Activated naive CD4-positive, alpha-beta T cell treated with anti-CD3 and anti-CD28 coated beads for 36 hours (primary cell): ENCODE results near the gene ALDH7A1. TPM values are rescaled to one million over a fixed set of nuclear protein-coding genes. Genes with fewer than 3 reads are reported as not detected.
"Not testable (repeated sequence)": the region's sequence is repeated elsewhere in the genome, so short reads cannot be mapped to it uniquely, and the experiment has no call there.

Experiments
- CTCF ChIA-PET: fragments of 350-600 bp; sonication (Branson Sonifier 250); formaldehyde crosslinking; loops from one replicate; lab custom pipeline; 2021; ENCODE audit warnings: antibody characterized with exemption; lab: Charles Lee
- DNase-seq: peaks from one replicate; pipeline ENCODE4 v3.0.0-alpha.2; 2020
- H3K27ac Mint-ChIP-seq: one replicate; pipeline ENCODE4 v1.8.0; 2021; ENCODE audit warnings: mild to moderate bottlenecking, mixed read lengths
- H3K27me3 Mint-ChIP-seq: one replicate; pipeline ENCODE4 v1.8.0; 2021; ENCODE audit warnings: low read depth, mixed read lengths
- H3K36me3 Mint-ChIP-seq: one replicate; pipeline ENCODE4 v1.8.0; 2021; ENCODE audit warnings: low read depth, mixed read lengths
- H3K4me1 Mint-ChIP-seq: one replicate; pipeline ENCODE4 v1.8.0; 2021; ENCODE audit warnings: low read depth, mixed read lengths
- H3K4me3 Mint-ChIP-seq: one replicate; pipeline ENCODE4 v1.8.0; 2021; ENCODE audit warnings: mild to moderate bottlenecking, moderate library complexity, mixed read lengths
- H3K9me3 Mint-ChIP-seq: one replicate; pipeline ENCODE4 v1.8.0; 2021; ENCODE audit warnings: mixed read lengths
- intact Hi-C: fragments of 100-400 bp; cut with micrococcal nuclease; formaldehyde crosslinking; loops from one replicate; pipeline ENCODE4 v1.15.1; 2023
- total RNA-seq, 2 experiments: library from RNA; stranded (reverse); gene quantifications; one replicate each; pipeline ENCODE4 v1.2.3, GENCODE V29; 2021

Gene ALDH7A1
- total RNA-seq, 2 experiments from 2014 or later = 10.3 to 11.3 TPM

DNA sequence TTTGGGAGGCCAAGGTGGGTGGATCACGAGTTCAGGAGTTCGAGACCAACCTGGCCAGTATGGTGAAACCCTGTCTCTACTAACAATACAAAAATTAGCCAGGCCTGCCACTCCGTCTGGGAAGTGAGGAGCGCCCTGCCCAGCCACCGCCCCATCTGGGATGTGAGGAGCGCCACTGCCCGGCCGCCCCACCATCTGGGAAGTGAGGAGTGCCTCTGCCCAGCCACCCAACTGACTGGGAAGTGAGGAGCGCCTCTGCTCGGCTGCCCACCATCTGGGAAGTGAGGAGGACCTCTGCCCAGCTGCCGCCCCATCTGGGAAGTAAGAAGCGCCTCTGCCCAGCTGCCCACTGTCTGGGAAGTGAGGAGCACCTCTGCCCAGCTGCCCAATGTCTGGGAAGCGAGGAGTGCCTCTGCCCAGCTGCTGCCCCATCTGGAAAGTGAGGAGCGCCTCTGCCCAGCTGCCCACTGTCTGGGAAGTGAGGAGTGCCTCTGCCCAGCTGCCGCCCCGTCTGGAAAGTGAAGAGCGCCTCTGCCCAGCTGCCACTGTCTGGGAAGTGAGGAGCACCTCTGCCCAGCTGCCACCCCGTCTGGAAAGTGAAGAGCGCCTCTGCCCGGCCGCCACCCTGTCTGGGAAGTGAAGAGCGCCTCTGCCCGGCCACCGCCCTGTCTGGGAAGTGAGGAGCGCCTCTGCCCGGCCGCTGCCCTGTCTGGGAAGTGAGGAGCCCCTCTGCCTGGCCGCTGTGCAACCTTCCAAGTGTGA is 5.3 kb downstream of the ALDH7A1 start:
- CTCF ChIA-PET = no interaction called here
- Mint-ChIP-seq H3K36me3 (no peaks in the 10 kb centered on the region), H3K9me3 (no peaks in the 10 kb centered on the region), H3K4me1 (peaks cover 5% of the 10 kb centered on the region), H3K27ac (no peak overlapping the region), H3K4me3 (no peak overlapping the region), H3K27me3 (peaks cover 6% of the 10 kb centered on the region)
- DNase-seq = no peak
- intact Hi-C loops = no loop called here

DNA sequence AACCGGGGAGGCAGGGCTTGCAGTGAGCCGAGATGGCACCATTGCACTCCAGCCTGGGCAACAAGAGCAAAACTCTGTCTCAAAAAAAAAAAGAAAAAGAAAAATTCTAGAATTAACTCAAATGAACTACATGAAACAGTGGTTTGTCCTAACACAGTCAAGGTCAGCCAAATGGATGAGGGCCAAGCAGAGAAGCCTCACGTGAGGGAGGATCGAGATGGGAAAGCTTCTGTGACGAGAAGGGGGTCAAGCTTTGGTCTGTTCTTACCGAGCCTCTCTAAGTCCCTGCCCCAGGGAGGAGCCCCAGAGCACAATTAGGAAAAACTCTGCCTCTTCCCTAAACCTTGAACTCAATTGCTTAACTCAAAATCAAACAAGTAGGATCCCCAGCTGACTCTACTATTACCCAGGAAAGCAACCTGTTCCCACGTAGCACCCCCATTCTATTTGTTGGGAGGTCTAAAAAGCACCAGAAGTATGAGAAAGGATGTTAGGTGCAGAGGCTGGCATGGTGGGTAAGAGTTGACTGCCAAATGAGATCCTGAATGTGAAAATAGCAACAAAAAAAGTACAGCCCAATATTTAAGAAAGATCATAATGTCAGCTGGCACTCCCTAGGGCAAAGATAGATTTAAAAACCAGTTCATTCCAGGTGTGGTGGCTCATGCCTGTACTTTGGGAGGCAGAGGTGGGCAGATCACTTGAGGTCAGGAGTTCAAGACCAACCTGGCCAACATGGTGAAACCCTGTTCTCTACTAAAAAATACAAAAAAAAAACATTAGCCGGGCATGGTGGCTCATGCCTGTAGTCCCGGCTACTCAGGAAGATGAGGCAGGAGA is 7.2 kb downstream of the ALDH7A1 start:
- no peaks in the 10 kb centered on the region for H3K36me3 Mint-ChIP-seq
- H3K4me1 Mint-ChIP-seq = no peaks in the 10 kb centered on the region
- H3K4me3 Mint-ChIP-seq = no peak overlapping the region
- H3K27me3 Mint-ChIP-seq = no peaks in the 10 kb centered on the region
- CTCF ChIA-PET = no interaction called here
- no peak for DNase-seq
- no peaks in the 10 kb centered on the region for H3K9me3 Mint-ChIP-seq
- no peak overlapping the region for H3K27ac Mint-ChIP-seq
- intact Hi-C loops = no loop called here

DNA sequence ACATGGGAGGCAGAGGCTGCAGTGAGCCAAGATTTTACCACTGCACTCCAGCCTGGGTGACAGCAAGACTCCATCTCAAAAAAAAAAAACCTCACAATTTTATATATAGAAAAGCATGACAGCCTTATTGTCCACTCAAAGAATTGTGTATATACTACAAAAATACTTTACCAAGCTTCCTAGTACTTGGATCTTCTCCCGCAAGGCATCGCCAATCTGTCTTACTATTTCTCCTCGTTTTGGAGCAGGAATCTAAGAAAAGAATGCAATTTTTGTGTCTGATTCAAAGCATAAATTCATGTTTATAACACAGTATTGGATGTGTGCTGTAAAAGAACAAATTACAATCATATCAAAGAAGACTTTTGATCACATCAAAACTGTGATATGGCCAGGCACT is 11.3 kb downstream of the ALDH7A1 start:
- CTCF ChIA-PET = interaction anchor here (0.9 kb wide), 1 partner anchor 11 kb away, joined by 3 read pairs; the partner anchor contains the start of gene ALDH7A1
- H3K9me3 Mint-ChIP-seq = no peaks in the 10 kb centered on the region
- H3K36me3 Mint-ChIP-seq = no peaks in the 10 kb centered on the region
- no peak for DNase-seq
- intact Hi-C loops = no loop called here
- H3K27ac Mint-ChIP-seq = no peak overlapping the region
- H3K27me3 Mint-ChIP-seq = no peaks in the 10 kb centered on the region
- no peaks in the 10 kb centered on the region for H3K4me1 Mint-ChIP-seq
- no peak overlapping the region for H3K4me3 Mint-ChIP-seq

DNA sequence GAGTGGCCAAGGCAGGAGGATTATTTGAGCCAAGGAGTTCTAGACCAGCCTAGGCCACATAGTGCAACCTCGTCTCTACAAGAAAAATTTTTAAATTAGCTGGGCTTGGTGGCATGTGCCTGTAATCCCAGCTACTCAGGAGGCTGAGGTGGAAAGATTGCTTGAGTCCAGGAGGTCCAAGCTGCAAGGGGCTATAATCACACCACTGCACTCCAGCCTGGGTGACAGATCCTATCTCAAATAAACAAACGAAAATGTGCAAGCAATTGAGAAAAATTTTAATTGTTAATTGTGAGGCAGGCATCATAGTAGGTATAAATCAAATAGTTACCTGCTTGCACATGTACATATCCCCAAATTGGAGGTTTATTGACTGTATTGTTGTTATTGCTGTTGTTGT is 15.3 kb downstream of the ALDH7A1 start:
- no peaks in the 10 kb centered on the region for H3K27me3 Mint-ChIP-seq
- CTCF ChIA-PET = no interaction called here
- no peaks in the 10 kb centered on the region for H3K36me3 Mint-ChIP-seq
- H3K4me1 Mint-ChIP-seq = no peaks in the 10 kb centered on the region
- H3K27ac Mint-ChIP-seq = no peak overlapping the region
- intact Hi-C loops = no loop called here
- H3K9me3 Mint-ChIP-seq = no peaks in the 10 kb centered on the region
- no peak overlapping the region for H3K4me3 Mint-ChIP-seq
- DNase-seq = no peak

DNA sequence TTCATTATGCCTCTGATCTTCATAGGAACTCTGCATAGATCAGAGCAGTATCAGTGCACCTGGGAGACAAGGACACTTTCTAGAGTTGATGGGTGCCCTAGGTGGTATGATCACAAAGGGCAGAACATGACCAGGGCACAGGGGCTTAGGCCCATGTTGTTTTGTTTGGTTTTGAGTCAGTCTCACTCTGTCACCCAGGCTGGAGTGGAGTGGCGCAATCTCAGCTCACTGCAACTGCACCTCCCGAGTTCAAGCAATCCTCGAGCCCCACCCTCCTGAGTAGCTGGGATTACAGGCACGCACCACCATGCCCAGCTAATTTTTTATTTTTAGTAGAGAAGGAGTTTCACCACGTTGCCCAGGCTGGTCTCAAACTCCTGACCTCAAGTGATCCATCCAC is 17.6 kb downstream of the ALDH7A1 start:
- no peak for DNase-seq
- intact Hi-C loops = no loop called here
- no peaks in the 10 kb centered on the region for H3K4me1 Mint-ChIP-seq
- H3K27me3 Mint-ChIP-seq = no peaks in the 10 kb centered on the region
- no peak overlapping the region for H3K4me3 Mint-ChIP-seq
- CTCF ChIA-PET = no interaction called here
- no peaks in the 10 kb centered on the region for H3K9me3 Mint-ChIP-seq
- no peak overlapping the region for H3K27ac Mint-ChIP-seq
- H3K36me3 Mint-ChIP-seq = no peaks in the 10 kb centered on the region

DNA sequence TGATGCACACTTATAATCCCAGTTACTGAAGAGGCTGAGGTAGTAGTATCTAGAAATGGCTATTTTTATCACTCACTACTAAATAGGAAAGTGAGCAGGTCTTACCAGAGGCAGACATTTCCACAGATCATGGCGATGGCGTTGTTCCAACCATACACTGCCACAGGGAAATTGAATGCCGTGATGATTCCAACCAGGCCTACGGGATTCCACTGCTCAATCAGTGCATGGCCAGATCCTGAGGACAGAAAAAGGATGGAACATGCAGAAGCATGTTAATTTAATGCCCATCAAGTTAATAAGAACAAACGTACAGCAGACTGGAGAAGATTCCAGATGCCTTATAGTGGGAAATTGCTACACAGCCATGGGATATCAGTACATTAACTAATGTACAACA is 18.0 kb downstream of the ALDH7A1 start:
- H3K4me1 Mint-ChIP-seq = no peaks in the 10 kb centered on the region
- DNase-seq = no peak
- H3K36me3 Mint-ChIP-seq = no peaks in the 10 kb centered on the region
- no peaks in the 10 kb centered on the region for H3K9me3 Mint-ChIP-seq
- no peak overlapping the region for H3K27ac Mint-ChIP-seq
- H3K4me3 Mint-ChIP-seq = no peak overlapping the region
- intact Hi-C loops = no loop called here
- CTCF ChIA-PET = no interaction called here
- H3K27me3 Mint-ChIP-seq = no peaks in the 10 kb centered on the region

DNA sequence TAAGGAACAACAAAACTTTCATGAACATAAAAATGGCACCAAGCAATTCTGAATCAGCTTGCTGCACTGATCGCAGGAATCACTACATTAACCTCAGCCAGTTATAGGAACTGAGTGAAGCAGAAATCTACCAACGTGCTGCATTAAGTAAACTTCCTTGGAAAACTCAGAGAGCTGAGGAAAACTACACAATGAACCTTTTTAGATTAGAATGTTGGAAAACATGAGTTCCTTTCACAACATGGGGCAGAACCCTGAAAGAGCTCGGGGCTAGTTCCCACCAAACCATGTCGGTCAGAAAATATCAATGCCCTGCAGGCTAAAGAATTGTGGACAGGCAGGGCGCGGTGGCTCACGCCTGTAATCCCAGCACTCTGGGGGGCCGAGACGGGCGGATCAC is 19.4 kb downstream of the ALDH7A1 start:
- CTCF ChIA-PET = interaction anchor here (1.1 kb wide), 1 partner anchor 225 kb away, joined by 4 read pairs; no protein-coding TSS in a partner anchor
- no peaks in the 10 kb centered on the region for H3K4me1 Mint-ChIP-seq
- H3K27ac Mint-ChIP-seq = no peak overlapping the region
- no peak overlapping the region for H3K4me3 Mint-ChIP-seq
- intact Hi-C loops = no loop called here
- no peak for DNase-seq
- no peaks in the 10 kb centered on the region for H3K36me3 Mint-ChIP-seq
- H3K27me3 Mint-ChIP-seq = no peaks in the 10 kb centered on the region
- H3K9me3 Mint-ChIP-seq = no peaks in the 10 kb centered on the region

DNA sequence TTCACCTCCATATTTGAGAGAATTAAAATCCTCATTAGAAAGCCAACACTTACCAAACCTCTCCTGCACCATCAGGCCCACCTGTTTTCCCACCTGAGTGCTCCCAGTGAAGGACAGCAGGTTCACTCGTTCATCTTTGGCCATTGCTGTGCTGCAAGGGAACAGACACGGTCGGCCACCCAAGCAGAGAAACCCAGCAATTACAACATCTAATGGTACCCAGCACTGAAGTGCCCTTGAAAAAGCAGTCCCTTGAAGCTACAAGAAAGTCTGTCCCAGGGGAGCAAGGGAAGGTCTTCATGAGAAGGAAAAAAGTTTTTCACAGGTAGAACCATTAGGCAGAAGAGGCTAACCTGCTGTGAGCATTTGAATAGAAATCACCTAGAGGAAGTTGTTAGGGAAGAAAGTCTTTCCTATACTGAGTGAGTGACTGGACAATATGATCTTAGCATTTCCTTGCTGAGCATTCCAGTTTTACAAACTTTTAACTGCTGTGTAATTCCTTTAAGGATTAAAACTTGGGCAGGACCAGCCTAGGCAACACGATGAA is 26.7 kb downstream of the ALDH7A1 start:
- Mint-ChIP-seq H3K27me3 (no peaks in the 10 kb centered on the region), H3K4me1 (no peaks in the 10 kb centered on the region), H3K27ac (no peak overlapping the region), H3K9me3 (no peaks in the 10 kb centered on the region), H3K36me3 (no peaks in the 10 kb centered on the region), H3K4me3 (no peak overlapping the region)
- intact Hi-C loops = no loop called here
- CTCF ChIA-PET = interaction anchor here (1.0 kb wide), 1 partner anchor 30 kb away, joined by 3 read pairs; no protein-coding TSS in a partner anchor
- no peak for DNase-seq

DNA sequence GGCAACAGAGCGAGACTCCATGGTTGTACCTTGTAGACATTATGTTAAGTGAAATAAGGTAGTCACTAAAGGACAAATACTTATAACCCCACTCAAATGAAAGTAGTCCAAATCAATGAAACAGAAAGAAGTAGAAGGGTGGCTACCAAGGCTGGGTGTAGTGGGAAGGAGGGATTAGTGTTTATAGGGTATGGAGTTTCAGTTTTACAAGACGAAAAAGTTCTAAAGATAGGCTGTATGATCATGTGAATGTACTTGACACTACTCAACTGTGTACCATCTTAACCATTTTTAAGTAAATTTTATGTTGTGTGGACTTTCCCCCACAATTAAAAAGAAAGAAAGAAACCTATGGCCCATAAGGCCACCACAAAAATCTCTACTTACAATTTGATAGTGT is 32.2 kb downstream of the ALDH7A1 start:
- H3K9me3 Mint-ChIP-seq = no peaks in the 10 kb centered on the region
- H3K27me3 Mint-ChIP-seq = no peaks in the 10 kb centered on the region
- CTCF ChIA-PET = interaction anchor here (0.7 kb wide), 1 partner anchor 1041 kb away, joined by 3 read pairs; no protein-coding TSS in a partner anchor
- no peak overlapping the region for H3K27ac Mint-ChIP-seq
- intact Hi-C loops = no loop called here
- no peaks in the 10 kb centered on the region for H3K36me3 Mint-ChIP-seq
- no peak for DNase-seq
- no peaks in the 10 kb centered on the region for H3K4me1 Mint-ChIP-seq
- H3K4me3 Mint-ChIP-seq = no peak overlapping the region

DNA sequence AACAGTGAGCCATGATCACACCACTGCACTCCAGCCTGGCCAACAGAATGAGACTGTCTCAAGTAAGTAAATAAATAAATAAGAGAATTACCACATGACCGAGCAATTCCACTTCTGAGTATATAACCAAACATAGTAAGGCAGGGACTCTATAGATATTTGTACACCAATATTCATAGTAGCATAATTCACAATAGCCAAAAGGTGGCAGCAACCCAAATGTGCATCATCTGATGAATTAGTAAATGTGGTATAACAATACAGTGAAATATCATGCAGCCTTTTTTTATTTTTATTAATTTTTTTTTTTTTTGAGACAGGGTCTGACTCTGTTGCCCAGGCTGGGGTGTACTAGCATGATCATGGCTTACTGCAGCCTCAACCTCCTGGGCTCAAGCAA is 33.1 kb downstream of the ALDH7A1 start:
- intact Hi-C loops = no loop called here
- no peaks in the 10 kb centered on the region for H3K9me3 Mint-ChIP-seq
- CTCF ChIA-PET = no interaction called here

DNA sequence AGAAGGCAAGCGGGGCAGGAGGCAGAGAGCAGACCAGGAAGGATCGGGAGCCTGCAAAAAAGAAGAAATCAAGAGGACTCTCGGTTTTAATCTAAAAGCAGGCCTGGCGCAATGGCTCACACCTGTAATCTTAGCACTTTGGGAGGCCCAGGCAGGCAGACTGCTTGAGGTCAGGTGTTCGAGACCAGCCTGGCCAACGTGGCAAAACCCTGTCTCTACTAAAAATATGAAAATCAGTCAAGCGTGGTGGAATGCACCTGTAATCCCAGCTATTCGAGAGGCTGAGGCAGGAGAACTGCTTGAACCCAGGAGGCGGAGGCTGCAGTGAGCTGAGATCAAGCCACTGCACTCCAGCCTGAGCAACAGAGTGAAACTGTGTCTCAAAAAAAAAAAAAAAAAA is 39.9 kb downstream of the ALDH7A1 start:
- CTCF ChIA-PET = interaction anchor here (0.6 kb wide), 2 partner anchors 13 to 55 kb away, joined by 3 to 4 read pairs; no protein-coding TSS in a partner anchor
- H3K36me3 Mint-ChIP-seq, H3K4me3 Mint-ChIP-seq, DNase-seq, intact Hi-C loops, H3K4me1 Mint-ChIP-seq, H3K27ac Mint-ChIP-seq, H3K27me3 Mint-ChIP-seq, H3K9me3 Mint-ChIP-seq: not testable (repeated sequence)

More for the DNA sequence above, 33.1 kb downstream of the ALDH7A1 start:
- Mint-ChIP-seq H3K4me1 (no peaks in the 10 kb centered on the region), H3K4me3 (no peak overlapping the region), H3K27ac (no peak overlapping the region), H3K36me3 (no peaks in the 10 kb centered on the region), H3K27me3 (no peaks in the 10 kb centered on the region)
- DNase-seq = no peak

DNA sequence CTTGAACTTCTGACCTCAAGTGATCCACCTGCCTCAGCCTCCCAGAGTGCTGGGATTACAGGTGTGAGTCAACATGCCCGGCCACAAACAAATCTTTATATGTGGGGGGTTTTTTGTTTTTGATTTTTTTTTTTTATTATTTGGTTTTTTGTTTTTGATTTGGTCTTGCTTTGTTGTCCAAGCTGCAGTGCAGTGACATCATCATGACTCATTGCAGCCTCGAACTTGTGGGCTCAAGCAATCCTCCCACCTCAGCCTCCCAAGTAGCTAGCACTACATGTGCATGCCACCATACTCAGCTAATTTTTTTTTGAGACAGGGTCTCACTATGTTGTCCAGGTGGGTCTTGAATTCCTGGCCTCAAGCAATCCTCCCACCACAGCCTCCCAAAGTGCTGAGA is 42.4 kb downstream of the ALDH7A1 start:
- intact Hi-C loops = no loop called here

More for the DNA sequence above, 42.4 kb downstream of the ALDH7A1 start:
- Mint-ChIP-seq H3K4me3 (no peak overlapping the region), H3K9me3 (no peaks in the 10 kb centered on the region), H3K4me1 (no peaks in the 10 kb centered on the region), H3K36me3 (no peaks in the 10 kb centered on the region), H3K27ac (no peak overlapping the region), H3K27me3 (no peaks in the 10 kb centered on the region)
- DNase-seq = no peak
- CTCF ChIA-PET = no interaction called here
